Fibroblast of lung (primary cell): Measurements from ENCODE around the gene THAP7. TPM values are rescaled to one million over a fixed set of nuclear protein-coding genes. Genes with fewer than 3 reads are reported as not detected.

ENCODE experiments used
- DNase-seq, 2 donors: peaks; one replicate each; pipeline versions ENCODE4 v3.0.0 to v3.0.0-alpha.2; 2010; ENCODE audit warnings: low read depth in 2 of 2
- H2AFZ ChIP-seq: 2 replicates; pipeline ENCODE4 v1.5.1; 2012; ENCODE audit warnings: low read length, control low read depth, inconsistent platforms
- H3K27ac ChIP-seq: 2 replicates; pipeline ENCODE4 v1.5.1; 2011; ENCODE audit warnings: low read length, control low read depth; ENCODE audit not compliant: insufficient read depth
- H3K27me3 ChIP-seq: 2 replicates; pipeline ENCODE4 v1.5.1; 2011; ENCODE audit warnings: mild to moderate bottlenecking, low read length; ENCODE audit not compliant: control insufficient read depth, insufficient read depth
- H3K36me3 ChIP-seq: 2 replicates; pipeline ENCODE4 v1.5.1; 2011; ENCODE audit warnings: low read length; ENCODE audit not compliant: control insufficient read depth, insufficient read depth
- H3K4me1 ChIP-seq: 2 replicates; pipeline ENCODE4 v1.5.1; 2011; ENCODE audit warnings: low read length; ENCODE audit not compliant: control insufficient read depth, insufficient read depth; ENCODE audit errors: extremely low read depth
- H3K4me2 ChIP-seq: 2 replicates; pipeline ENCODE4 v1.5.1; 2011; ENCODE audit warnings: low read length, control low read depth; ENCODE audit not compliant: insufficient read depth; ENCODE audit errors: extremely low read depth
- H3K4me3 ChIP-seq, 4 experiments: fragments of 200-600 bp in 1 of 4; sonication (generic) in 1 of 4; replicated peaks in 1 of 4; 2 replicates each; pipeline ENCODE4 v1.5.1; 2011 to 2016; ENCODE audit warnings: low read length in 4 of 4, low read depth in 3 of 4, mild to moderate bottlenecking in 3 of 4, control low read depth in 2 of 4, inconsistent platforms in 1 of 4, mixed read lengths in 1 of 4; ENCODE audit not compliant: insufficient read depth in 1 of 4; ENCODE audit errors: control extremely low read depth in 1 of 4
- H3K79me2 ChIP-seq: 2 replicates; pipeline ENCODE4 v1.5.1; 2012; ENCODE audit warnings: mild to moderate bottlenecking, low read length, inconsistent platforms; ENCODE audit not compliant: control insufficient read depth, insufficient read depth
- H3K9ac ChIP-seq: 2 replicates; pipeline ENCODE4 v1.5.1; 2011; ENCODE audit warnings: mild to moderate bottlenecking, low read length, control low read depth; ENCODE audit not compliant: insufficient read depth
- H3K9me3 ChIP-seq: 2 replicates; pipeline ENCODE4 v1.5.1; 2012; ENCODE audit warnings: low read depth, low read length; ENCODE audit not compliant: control insufficient read depth, insufficient read depth
- H4K20me1 ChIP-seq: 2 replicates; pipeline ENCODE4 v1.5.1; 2011; ENCODE audit warnings: low read length; ENCODE audit not compliant: control insufficient read depth, insufficient read depth; ENCODE audit errors: extremely low read depth
- EZH2 ChIP-seq: IDR thresholded peaks from 2 replicates; pipeline ENCODE4 v1.5.1; 2012; ENCODE audit warnings: low read length, control low read depth, mild to moderate bottlenecking; ENCODE audit errors: missing control alignments
- polyA plus RNA-seq, 2 donors: library from polyadenylated mRNA; depleted of rRNA in 1 of 2; stranded (reverse) in 1 of 2; unstranded in 1 of 2; fragments of >200 nt; gene quantifications; 2 replicates each; pipeline ENCODE4 v1.2.1, GENCODE V29; 2011 to 2012; ENCODE audit warnings: missing spikeins in 1 of 2
- total RNA-seq: library from RNA; depleted of rRNA; stranded (reverse); fragments of >200 nt; gene quantifications from 2 replicates; pipeline ENCODE4 v1.2.1, GENCODE V29; 2014
- TF ChIP-seq, protein P1 (sequence below), 2 donors: IDR thresholded peaks in 1 of 2; conservative IDR thresholded peaks in 1 of 2; 1 replicate in 1 of 2; 2 replicates in 1 of 2; pipeline ENCODE4 v1.5.1; 2011 to 2012; ENCODE audit warnings: low read length in 2 of 2, control low read depth in 1 of 2, inconsistent platforms in 1 of 2, low read depth in 1 of 2, mild to moderate bottlenecking in 1 of 2

THAP7 gene
- total and polyA plus RNA-seq, 2 donors (not counting 1 experiment from before 2014, with no cell fraction given), result 15.7 to 26.3 TPM

DNA sequence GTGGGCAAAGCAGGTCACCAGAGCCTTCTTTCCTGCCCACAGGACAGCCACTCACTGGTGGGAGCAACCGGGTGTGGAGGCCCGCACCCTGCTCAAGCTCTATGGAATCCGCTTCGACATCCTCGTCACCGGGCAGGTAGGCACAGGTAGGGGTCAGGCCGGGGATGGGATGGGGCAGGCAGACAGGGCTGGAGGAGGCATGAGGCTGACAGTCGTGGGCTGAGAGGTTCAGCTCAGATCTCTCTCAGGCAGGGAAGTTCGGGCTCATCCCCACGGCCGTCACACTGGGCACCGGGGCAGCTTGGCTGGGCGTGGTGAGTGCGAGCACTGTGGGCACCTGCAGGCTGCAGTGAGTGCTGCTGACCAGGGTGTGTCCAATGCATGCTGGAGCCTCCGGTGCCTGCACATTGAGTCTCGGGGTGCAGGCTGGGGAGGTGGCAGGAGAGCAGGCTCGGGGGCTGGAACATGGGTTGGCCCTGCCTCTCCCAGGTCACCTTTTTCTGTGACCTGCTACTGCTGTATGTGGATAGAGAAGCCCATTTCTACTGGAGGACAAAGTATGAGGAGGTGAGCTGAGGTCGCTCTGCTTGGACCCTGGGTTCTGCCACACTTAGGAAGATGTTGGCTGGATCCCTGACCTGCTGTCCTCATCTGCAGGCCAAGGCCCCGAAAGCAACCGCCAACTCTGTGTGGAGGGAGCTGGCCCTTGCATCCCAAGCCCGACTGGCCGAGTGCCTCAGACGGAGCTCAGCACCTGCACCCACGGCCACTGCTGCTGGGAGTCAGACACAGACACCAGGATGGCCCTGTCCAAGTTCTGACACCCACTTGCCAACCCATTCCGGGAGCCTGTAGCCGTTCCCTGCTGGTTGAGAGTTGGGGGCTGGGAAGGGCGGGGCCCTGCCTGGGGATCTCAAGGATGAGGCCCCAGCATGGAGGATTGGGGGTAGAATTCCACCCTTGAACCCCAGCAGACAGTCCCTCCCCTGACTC is 24.1 kb upstream of the THAP7 start:
- no peak for TF ChIP-seq EZH2
- TF ChIP-seq, protein P1, sequence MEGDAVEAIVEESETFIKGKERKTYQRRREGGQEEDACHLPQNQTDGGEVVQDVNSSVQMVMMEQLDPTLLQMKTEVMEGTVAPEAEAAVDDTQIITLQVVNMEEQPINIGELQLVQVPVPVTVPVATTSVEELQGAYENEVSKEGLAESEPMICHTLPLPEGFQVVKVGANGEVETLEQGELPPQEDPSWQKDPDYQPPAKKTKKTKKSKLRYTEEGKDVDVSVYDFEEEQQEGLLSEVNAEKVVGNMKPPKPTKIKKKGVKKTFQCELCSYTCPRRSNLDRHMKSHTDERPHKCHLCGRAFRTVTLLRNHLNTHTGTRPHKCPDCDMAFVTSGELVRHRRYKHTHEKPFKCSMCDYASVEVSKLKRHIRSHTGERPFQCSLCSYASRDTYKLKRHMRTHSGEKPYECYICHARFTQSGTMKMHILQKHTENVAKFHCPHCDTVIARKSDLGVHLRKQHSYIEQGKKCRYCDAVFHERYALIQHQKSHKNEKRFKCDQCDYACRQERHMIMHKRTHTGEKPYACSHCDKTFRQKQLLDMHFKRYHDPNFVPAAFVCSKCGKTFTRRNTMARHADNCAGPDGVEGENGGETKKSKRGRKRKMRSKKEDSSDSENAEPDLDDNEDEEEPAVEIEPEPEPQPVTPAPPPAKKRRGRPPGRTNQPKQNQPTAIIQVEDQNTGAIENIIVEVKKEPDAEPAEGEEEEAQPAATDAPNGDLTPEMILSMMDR (conservative IDR thresholded peaks at IDR 0.05 in 1 of 2, IDR thresholded peaks at IDR 0.05 in 1 of 2; ENCODE audit: low read depth in 1 of 2, low read length in 2 of 2), result no peak
- H3K4me1 ChIP-seq, result peaks cover 9% of the 10 kb centered on the region
- H3K9ac ChIP-seq, result no peak overlapping the region

DNA sequence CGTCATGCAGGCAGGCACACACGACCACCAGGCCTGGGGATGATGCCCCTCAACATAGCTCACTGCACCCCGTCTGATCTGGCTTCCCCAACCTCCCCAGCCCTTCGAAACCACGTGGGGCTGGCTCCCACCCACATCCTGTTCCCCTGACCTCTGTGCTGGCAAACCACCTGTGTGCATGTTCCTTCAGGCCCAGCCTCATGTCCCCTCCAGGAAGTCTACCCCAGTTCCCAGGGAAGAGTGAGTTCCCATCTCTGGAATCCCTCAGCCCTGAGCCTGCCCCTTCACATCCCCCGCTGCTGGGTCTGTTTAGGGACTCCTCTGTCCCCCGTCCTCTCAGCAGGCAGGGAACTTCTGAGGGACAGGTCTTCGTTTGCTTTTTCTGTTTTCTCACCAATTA is 23.3 kb upstream of the THAP7 start:
- Histone ChIP-seq H4K20me1 (no peaks in the 10 kb centered on the region), H3K79me2 (no peaks in the 10 kb centered on the region), H3K36me3 (no peaks in the 10 kb centered on the region), H3K4me1 (peaks cover 9% of the 10 kb centered on the region), H3K27ac (no peak overlapping the region), H3K27me3 (peaks cover 2% of the 10 kb centered on the region), H3K4me2 (no peak overlapping the region), H2AFZ (no peak overlapping the region), H3K9me3 (no peaks in the 10 kb centered on the region), H3K4me3 (no peak overlapping the region), H3K9ac (no peak overlapping the region)
- no peak for DNase-seq
- TF ChIP-seq, protein P1 (conservative IDR thresholded peaks at IDR 0.05 in 1 of 2, IDR thresholded peaks at IDR 0.05 in 1 of 2; ENCODE audit: low read depth in 1 of 2, low read length in 2 of 2), result no peak
- TF ChIP-seq EZH2, result no peak

More for the DNA sequence above, 24.1 kb upstream of the THAP7 start:
- no peaks in the 10 kb centered on the region for H3K36me3 ChIP-seq
- no peak overlapping the region for H3K4me3 ChIP-seq
- no peak overlapping the region for H3K27ac ChIP-seq
- DNase-seq, result no peak
- H3K79me2 ChIP-seq, result no peaks in the 10 kb centered on the region
- no peaks in the 10 kb centered on the region for H3K9me3 ChIP-seq
- no peak overlapping the region for H3K4me2 ChIP-seq
- peaks cover 7% of the 10 kb centered on the region for H3K27me3 ChIP-seq
- H2AFZ ChIP-seq, result no peak overlapping the region
- H4K20me1 ChIP-seq, result no peaks in the 10 kb centered on the region

- Histone ChIP-seq H3K79me2 (no peaks in the 10 kb centered on the region), H3K9ac (no peak overlapping the region), H3K27ac (no peak overlapping the region), H3K4me3 (no peak overlapping the region), H2AFZ (no peak overlapping the region), H3K4me1 (peaks cover 9% of the 10 kb centered on the region), H3K27me3 (peaks cover 1% of the 10 kb centered on the region), H3K36me3 (no peaks in the 10 kb centered on the region), H3K9me3 (no peaks in the 10 kb centered on the region), H3K4me2 (no peak overlapping the region), H4K20me1 (no peaks in the 10 kb centered on the region)
- DNase-seq, result no peak
- TF ChIP-seq, protein P1 (conservative IDR thresholded peaks at IDR 0.05 in 1 of 2, IDR thresholded peaks at IDR 0.05 in 1 of 2; ENCODE audit: low read depth in 1 of 2, low read length in 2 of 2), result no peak
- TF ChIP-seq EZH2, result no peak
Observed at GRCh38 chr22:21022955-21023614, 21.2 kb upstream of the THAP7 start.
